ENCODE results near the gene PALM2AKAP2. TPM values are rescaled to one million over a fixed set of nuclear protein-coding genes. Genes with fewer than 3 reads are reported as not detected.

The PALM2AKAP2 gene
- total and polyA plus RNA-seq, 2 experiments from 2014 or later: 55.1 to 121 TPM

GRCh38 chr9:109751253-109751652 lies 28.7 kb upstream of the PALM2AKAP2 start:
- Histone ChIP-seq H3K27me3 (no peaks in the 10 kb centered on the region), H3K4me1 (ENCODE audit: low read depth) (peaks cover 26% of the 10 kb centered on the region), H3K9me3 (ENCODE audit: low read depth) (no peaks in the 10 kb centered on the region), H3K36me3 (no peaks in the 10 kb centered on the region), H3K4me3 (no peak overlapping the region), H3K27ac (no peak overlapping the region)
- TF ChIP-seq CTCF (IDR thresholded peaks at IDR 0.05; ENCODE audit: low read depth, low read length): no peak
- no peak for DNase-seq (ENCODE audit: low read depth in 1 of 2, low spot score in 1 of 2)

GRCh38 chr9:109753308-109753707 lies 26.7 kb upstream of the PALM2AKAP2 start:
- Histone ChIP-seq H3K27ac (peak overlapping the region; percentile 38), H3K4me3 (no peak overlapping the region), H3K9me3 (ENCODE audit: low read depth) (no peaks in the 10 kb centered on the region), H3K36me3 (no peaks in the 10 kb centered on the region), H3K27me3 (no peaks in the 10 kb centered on the region), H3K4me1 (ENCODE audit: low read depth) (peaks cover 13% of the 10 kb centered on the region)
- no peak for TF ChIP-seq CTCF (IDR thresholded peaks at IDR 0.05; ENCODE audit: low read depth, low read length)
- DNase-seq (ENCODE audit: low read depth in 1 of 2, low spot score in 1 of 2): no peak

- H3K4me3 ChIP-seq: no peak overlapping the region
- H3K27ac ChIP-seq: peak overlapping the region; percentile 22
- peaks cover 13% of the 10 kb centered on the region for H3K4me1 ChIP-seq (ENCODE audit: low read depth)
- H3K36me3 ChIP-seq: no peaks in the 10 kb centered on the region
- H3K27me3 ChIP-seq: no peaks in the 10 kb centered on the region
- TF ChIP-seq CTCF (IDR thresholded peaks at IDR 0.05; ENCODE audit: low read depth, low read length): no peak
- no peaks in the 10 kb centered on the region for H3K9me3 ChIP-seq (ENCODE audit: low read depth)
- no peak for DNase-seq (ENCODE audit: low read depth in 1 of 2, low spot score in 1 of 2)
Measured at GRCh38 chr9:109755040-109755439, 25.0 kb upstream of the PALM2AKAP2 start.

GRCh38 chr9:109759589-109759988 lies 20.4 kb upstream of the PALM2AKAP2 start:
- no peak overlapping the region for H3K27ac ChIP-seq
- peaks cover 5% of the 10 kb centered on the region for H3K4me1 ChIP-seq (ENCODE audit: low read depth)
- no peak overlapping the region for H3K4me3 ChIP-seq
- H3K9me3 ChIP-seq (ENCODE audit: low read depth): no peaks in the 10 kb centered on the region
- no peak for TF ChIP-seq CTCF (IDR thresholded peaks at IDR 0.05; ENCODE audit: low read depth, low read length)
- H3K27me3 ChIP-seq: no peaks in the 10 kb centered on the region
- DNase-seq (ENCODE audit: low read depth in 1 of 2, low spot score in 1 of 2): no peak
- peaks cover 5% of the 10 kb centered on the region for H3K36me3 ChIP-seq

GRCh38 chr9:109765278-109765677 lies 14.7 kb upstream of the PALM2AKAP2 start:
- Histone ChIP-seq H3K4me1 (ENCODE audit: low read depth) (peaks cover 55% of the 10 kb centered on the region), H3K27ac (peak overlapping the region; percentile 100), H3K9me3 (ENCODE audit: low read depth) (no peaks in the 10 kb centered on the region), H3K27me3 (no peaks in the 10 kb centered on the region), H3K36me3 (peaks cover 5% of the 10 kb centered on the region), H3K4me3 (no peak overlapping the region)
- no peak for TF ChIP-seq CTCF (IDR thresholded peaks at IDR 0.05; ENCODE audit: low read depth, low read length)
- DNase-seq (ENCODE audit: low read depth in 1 of 2, low spot score in 1 of 2): no peak

- peak in 1 of 2 donors; percentile 89 for DNase-seq (ENCODE audit: low read depth in 1 of 2, low spot score in 1 of 2)
- no peak for TF ChIP-seq CTCF (IDR thresholded peaks at IDR 0.05; ENCODE audit: low read depth, low read length)
- Histone ChIP-seq H3K27ac (peak overlapping the region; percentile 100), H3K27me3 (no peaks in the 10 kb centered on the region), H3K4me3 (no peak overlapping the region), H3K9me3 (ENCODE audit: low read depth) (no peaks in the 10 kb centered on the region), H3K36me3 (peaks cover 4% of the 10 kb centered on the region), H3K4me1 (ENCODE audit: low read depth) (peaks cover 60% of the 10 kb centered on the region)
Measured at GRCh38 chr9:109765830-109766229, 14.2 kb upstream of the PALM2AKAP2 start.

Data from cardiac muscle cell (in vitro differentiated cells and primary cell).